IMR-90 (cell line): Measurements from ENCODE around the gene SLC12A8. TPM values are rescaled to one million over a fixed set of nuclear protein-coding genes. Genes with fewer than 3 reads are reported as not detected.

ENCODE experiments used
- ATAC-seq: fragments of 200-7000 bp; cut with Tn5 transposase; 2 replicates; pipeline ENCODE4 v1.9.1; 2020; ENCODE audit warnings: low read depth, mild to moderate bottlenecking, moderate library complexity
- BruUV-seq: library from RNA; stranded (reverse); fragments of 400-500 nt; replicated peaks from 2 replicates; lab custom pipeline; 2021; lab: Mats Ljungman, UMichigan
- CTCF ChIA-PET: fragments of 300-600 bp; formaldehyde crosslinking; extraction: SDS; loops from one replicate; lab custom pipeline; 2021; ENCODE audit warnings: antibody characterized with exemption; lab: Yijun Ruan, JAX
- POLR2A ChIA-PET: fragments of 300-600 bp; sonication (Branson Sonifier 250); formaldehyde crosslinking; loops from one replicate; lab custom pipeline; 2022; ENCODE audit warnings: antibody characterized with exemption; ENCODE audit not compliant: unreplicated experiment; lab: Charles Lee
- DNase-seq: peaks from one replicate; pipeline ENCODE4 v3.0.0; 2013
- H2AFZ ChIP-seq: replicated peaks from 2 replicates; pipeline ENCODE3; 2013; ENCODE audit warnings: low read length, mild to moderate bottlenecking; ENCODE audit not compliant: poor library complexity
- H2AK5ac ChIP-seq: 2 replicates; pipeline ENCODE4 v1.6.1; 2013; ENCODE audit warnings: low read depth, low read length, inconsistent platforms
- H2AK9ac ChIP-seq: replicated peaks from 2 replicates; pipeline ENCODE3; 2013; ENCODE audit warnings: mild to moderate bottlenecking, low read depth, low read length, moderate library complexity; ENCODE audit not compliant: poor library complexity
- H2BK120ac ChIP-seq: 2 replicates; pipeline ENCODE4 v1.6.1; 2013; ENCODE audit warnings: low read depth, low read length, inconsistent platforms
- H2BK15ac ChIP-seq: 3 replicates; pipeline ENCODE4 v1.6.1; 2013; ENCODE audit warnings: low read depth, low read length, inconsistent platforms
- H2BK20ac ChIP-seq: 2 replicates; pipeline ENCODE4 v1.6.1; 2013; ENCODE audit warnings: low read depth, mild to moderate bottlenecking, inconsistent platforms, low read length, moderate library complexity
- H2BK5ac ChIP-seq: 2 replicates; pipeline ENCODE4 v1.6.1; 2013; ENCODE audit warnings: mild to moderate bottlenecking, low read depth, low read length, inconsistent platforms; ENCODE audit not compliant: poor library complexity, severe bottlenecking
- H3K14ac ChIP-seq: replicated peaks from 2 replicates; pipeline ENCODE4 v1.6.1; 2013; ENCODE audit warnings: low read depth, low read length, inconsistent platforms
- H3K18ac ChIP-seq: 2 replicates; pipeline ENCODE4 v1.6.1; 2013; ENCODE audit warnings: low read depth, low read length, control low read depth
- H3K23ac ChIP-seq: 2 replicates; pipeline ENCODE4 v1.6.1; 2013; ENCODE audit warnings: low read depth, low read length, inconsistent platforms
- H3K27ac ChIP-seq: 2 replicates; pipeline ENCODE4 v1.5.1; 2013; ENCODE audit warnings: mild to moderate bottlenecking, control low read depth, low read length; ENCODE audit not compliant: insufficient read depth
- H3K27me3 ChIP-seq: 2 replicates; pipeline ENCODE4 v1.6.1; 2013; ENCODE audit warnings: low read length; ENCODE audit not compliant: control insufficient read depth, insufficient read depth
- H3K36me3 ChIP-seq: 2 replicates; pipeline ENCODE4 v1.6.1; 2013; ENCODE audit warnings: low read length, mixed read lengths; ENCODE audit not compliant: control insufficient read depth, insufficient read depth
- H3K4ac ChIP-seq: 2 replicates; pipeline ENCODE4 v1.6.1; 2013; ENCODE audit warnings: low read depth, low read length, inconsistent platforms
- H3K4me1 ChIP-seq: 2 replicates; pipeline ENCODE4 v1.6.1; 2013; ENCODE audit warnings: low read length, mixed read lengths; ENCODE audit not compliant: control insufficient read depth, insufficient read depth
- H3K4me2 ChIP-seq: 2 replicates; pipeline ENCODE4 v1.6.1; 2013; ENCODE audit warnings: low read depth, mild to moderate bottlenecking, control low read depth, low read length, moderate library complexity
- H3K4me3 ChIP-seq: 2 replicates; pipeline ENCODE4 v1.5.1; 2013; ENCODE audit warnings: low read depth, mild to moderate bottlenecking, control low read depth, low read length, moderate library complexity; ENCODE audit not compliant: insufficient read depth
- H3K56ac ChIP-seq: 2 replicates; pipeline ENCODE4 v1.6.1; 2013; ENCODE audit warnings: low read length, inconsistent platforms; ENCODE audit not compliant: insufficient read depth; ENCODE audit errors: extremely low read depth
- H3K79me1 ChIP-seq, 2 experiments: 2 replicates each; pipeline ENCODE4 v1.6.1; 2013; ENCODE audit warnings: low read length in 2 of 2, inconsistent platforms in 1 of 2, low read depth in 1 of 2
- H3K9ac ChIP-seq: 2 replicates; pipeline ENCODE4 v1.6.1; 2013; ENCODE audit warnings: low read depth, low read length, control low read depth
- H3K9me1 ChIP-seq: 2 replicates; pipeline ENCODE4 v1.6.1; 2013; ENCODE audit warnings: low read length, inconsistent platforms; ENCODE audit not compliant: insufficient read depth
- H3K9me3 ChIP-seq: 2 replicates; pipeline ENCODE4 v1.6.1; 2013; ENCODE audit warnings: low read length; ENCODE audit not compliant: control insufficient read depth, insufficient read depth
- H4K20me1 ChIP-seq: 2 replicates; pipeline ENCODE4 v1.6.1; 2013; ENCODE audit warnings: low read length, inconsistent platforms; ENCODE audit not compliant: insufficient read depth
- H4K5ac ChIP-seq: 2 replicates; pipeline ENCODE4 v1.6.1; 2013; ENCODE audit warnings: mild to moderate bottlenecking, low read depth, low read length, control low read depth
- H4K8ac ChIP-seq, 2 experiments: 2 replicates each; pipeline ENCODE4 v1.6.1; 2013; ENCODE audit warnings: low read depth in 2 of 2, low read length in 2 of 2, control low read depth in 1 of 2, inconsistent platforms in 1 of 2
- H4K91ac ChIP-seq: 2 replicates; pipeline ENCODE4 v1.6.1; 2013; ENCODE audit warnings: low read depth, low read length, inconsistent platforms; ENCODE audit not compliant: insufficient read depth
- BHLHE40 ChIP-seq: fragments of 150-350 bp; IDR thresholded peaks from 2 replicates; pipeline ENCODE4 v1.6.1; 2016; ENCODE audit warnings: mild to moderate bottlenecking, low read depth, low read length
- CEBPB ChIP-seq: IDR thresholded peaks from 2 replicates; pipeline ENCODE4 v1.6.1; 2012; ENCODE audit warnings: low read depth, low read length, improper control_type of control experiment
- CHD1 ChIP-seq: IDR thresholded peaks from 2 replicates; pipeline ENCODE4 v1.6.1; 2012; ENCODE audit warnings: low read depth, low read length, improper control_type of control experiment
- FOS ChIP-seq: fragments of 150-350 bp; IDR thresholded peaks from 2 replicates; pipeline ENCODE4 v1.6.1; 2016; ENCODE audit warnings: low read depth, low read length
- MAFK ChIP-seq: IDR thresholded peaks from 2 replicates; pipeline ENCODE4 v1.6.1; 2012; ENCODE audit warnings: low read depth, low read length, improper control_type of control experiment
- MAZ ChIP-seq: IDR thresholded peaks from 2 replicates; pipeline ENCODE4 v1.6.1; 2012; ENCODE audit warnings: low read depth, mild to moderate bottlenecking, low read length, improper control_type of control experiment, moderate library complexity, borderline replicate concordance
- MXI1 ChIP-seq: IDR thresholded peaks from 2 replicates; pipeline ENCODE4 v1.6.1; 2012; ENCODE audit warnings: low read depth, mild to moderate bottlenecking, low read length, moderate library complexity, borderline replicate concordance
- NFE2L2 ChIP-seq: fragments of 150-350 bp; IDR thresholded peaks from 2 replicates; pipeline ENCODE4 v1.6.1; 2016; ENCODE audit warnings: low read depth, mild to moderate bottlenecking, low read length
- POLR2A ChIP-seq: IDR thresholded peaks from 2 replicates; pipeline ENCODE4 v1.6.1; 2012; ENCODE audit warnings: mild to moderate bottlenecking, low read depth, low read length
- RAD21 ChIP-seq: IDR thresholded peaks from 2 replicates; pipeline ENCODE4 v1.6.1; 2012; ENCODE audit warnings: low read length, improper control_type of control experiment
- RCOR1 ChIP-seq: IDR thresholded peaks from 2 replicates; pipeline ENCODE4 v1.6.1; 2012; ENCODE audit warnings: mild to moderate bottlenecking, low read length, improper control_type of control experiment; ENCODE audit not compliant: insufficient replicate concordance
- RFX5 ChIP-seq: IDR thresholded peaks from 2 replicates; pipeline ENCODE4 v1.8.0; 2012; ENCODE audit warnings: low read depth, mild to moderate bottlenecking, low read length, moderate library complexity
- SMC3 ChIP-seq: fragments of 150-350 bp; IDR thresholded peaks from 2 replicates; pipeline ENCODE4 v1.6.1; 2016; ENCODE audit warnings: low read depth, mild to moderate bottlenecking, antibody characterized with exemption, low read length, moderate library complexity
- WGBS, 2 experiments: methylation state at CpG; one replicate each; pipeline versions ENCODE4 v1.1.5 to v1.1.7; 2013; ENCODE audit warnings: missing lambda C conversion rate in 2 of 2; ENCODE audit not compliant: insufficient read length in 1 of 2; ENCODE audit errors: extremely low coverage in 2 of 2; 5-methylcytosine and 5-hydroxymethylcytosine counted together
- dilution Hi-C: fragments of 300-500 bp; cut with HindIII; formaldehyde crosslinking; loops from one replicate; pipeline ENCODE4 v1.14.3; 2018; ENCODE audit warnings: low sequenced_read_pairs; ENCODE audit not compliant: unreplicated experiment
- in situ Hi-C: fragments of 300-500 bp; cut with MboI; formaldehyde crosslinking; loops from 3 replicates; pipeline ENCODE4 v1.14.3; 2019; ENCODE audit warnings: low sequenced_read_pairs, inconsistent platforms, mixed read lengths
- intact Hi-C: fragments of 100-400 bp; cut with micrococcal nuclease; formaldehyde crosslinking; loops from 2 replicates; pipeline ENCODE4 v1.10.0; 2022
- polyA plus RNA-seq, 3 experiments: library from polyadenylated mRNA; depleted of rRNA; stranded (reverse); fragments of >200 nt; gene quantifications; 2 replicates each; pipeline ENCODE4 v1.2.3, GENCODE V29; 2012; ENCODE audit warnings: low replicate concordance in 1 of 3
- total RNA-seq: library from RNA; depleted of rRNA; stranded (reverse); fragments of >200 nt; gene quantifications from 2 replicates; pipeline ENCODE4 v1.2.3, GENCODE V29; 2012
- TF ChIP-seq, protein P1 (sequence below): fragments of 150-350 bp; IDR thresholded peaks from 2 replicates; pipeline ENCODE4 v1.6.1; 2017; ENCODE audit warnings: mild to moderate bottlenecking, antibody characterized with exemption, low read length, low read depth
- TF ChIP-seq, protein P2 (sequence below): conservative IDR thresholded peaks from 2 replicates; pipeline ENCODE4 v1.5.1; 2012; ENCODE audit warnings: mild to moderate bottlenecking, low read depth, low read length, improper control_type of control experiment
- TF ChIP-seq, protein P3 (sequence below): fragments of 150-350 bp; IDR thresholded peaks from 2 replicates; pipeline ENCODE4 v1.6.1; 2016; ENCODE audit warnings: low read depth, mild to moderate bottlenecking, low read length, moderate library complexity, borderline replicate concordance

The SLC12A8 gene
- total and polyA plus RNA-seq, 2 of the 4 experiments (the other 2 are of a cell fraction): 2.2 to 4.3 TPM

DNA sequence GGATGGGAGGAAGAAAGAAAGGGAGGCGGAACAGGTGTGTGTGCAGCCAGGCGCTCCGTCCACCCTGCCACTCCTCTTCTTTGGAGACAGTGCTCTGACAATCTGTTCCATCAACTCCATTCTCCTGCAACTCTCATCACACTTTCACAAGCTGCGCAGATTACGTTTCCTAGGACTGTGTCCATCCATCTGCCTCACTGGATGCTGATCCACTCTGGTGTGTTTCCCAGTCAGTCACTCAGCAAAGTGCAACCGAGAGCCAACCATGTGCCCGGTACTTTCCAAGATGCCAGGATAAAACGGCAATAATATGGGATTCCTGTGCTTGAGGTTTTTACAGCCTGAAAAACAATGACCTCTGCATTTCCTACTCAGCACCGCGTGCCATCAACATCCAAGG is 59.6 kb downstream of the SLC12A8 start:
- H2AFZ ChIP-seq: no peak overlapping the region
- DNase-seq (no peak), ATAC-seq (no peak)
- 0 out of 2 replicates have a peak overlapping the region, but pooled peaks have one; percentile 1 for H3K4ac ChIP-seq
- TF ChIP-seq MAFK: no peak
- TF ChIP-seq MAZ: no peak
- TF ChIP-seq NFE2L2: no peak
- TF ChIP-seq, protein P1, sequence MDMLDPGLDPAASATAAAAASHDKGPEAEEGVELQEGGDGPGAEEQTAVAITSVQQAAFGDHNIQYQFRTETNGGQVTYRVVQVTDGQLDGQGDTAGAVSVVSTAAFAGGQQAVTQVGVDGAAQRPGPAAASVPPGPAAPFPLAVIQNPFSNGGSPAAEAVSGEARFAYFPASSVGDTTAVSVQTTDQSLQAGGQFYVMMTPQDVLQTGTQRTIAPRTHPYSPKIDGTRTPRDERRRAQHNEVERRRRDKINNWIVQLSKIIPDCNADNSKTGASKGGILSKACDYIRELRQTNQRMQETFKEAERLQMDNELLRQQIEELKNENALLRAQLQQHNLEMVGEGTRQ: no peak
- no peak for TF ChIP-seq BHLHE40
- TF ChIP-seq, protein P2, sequence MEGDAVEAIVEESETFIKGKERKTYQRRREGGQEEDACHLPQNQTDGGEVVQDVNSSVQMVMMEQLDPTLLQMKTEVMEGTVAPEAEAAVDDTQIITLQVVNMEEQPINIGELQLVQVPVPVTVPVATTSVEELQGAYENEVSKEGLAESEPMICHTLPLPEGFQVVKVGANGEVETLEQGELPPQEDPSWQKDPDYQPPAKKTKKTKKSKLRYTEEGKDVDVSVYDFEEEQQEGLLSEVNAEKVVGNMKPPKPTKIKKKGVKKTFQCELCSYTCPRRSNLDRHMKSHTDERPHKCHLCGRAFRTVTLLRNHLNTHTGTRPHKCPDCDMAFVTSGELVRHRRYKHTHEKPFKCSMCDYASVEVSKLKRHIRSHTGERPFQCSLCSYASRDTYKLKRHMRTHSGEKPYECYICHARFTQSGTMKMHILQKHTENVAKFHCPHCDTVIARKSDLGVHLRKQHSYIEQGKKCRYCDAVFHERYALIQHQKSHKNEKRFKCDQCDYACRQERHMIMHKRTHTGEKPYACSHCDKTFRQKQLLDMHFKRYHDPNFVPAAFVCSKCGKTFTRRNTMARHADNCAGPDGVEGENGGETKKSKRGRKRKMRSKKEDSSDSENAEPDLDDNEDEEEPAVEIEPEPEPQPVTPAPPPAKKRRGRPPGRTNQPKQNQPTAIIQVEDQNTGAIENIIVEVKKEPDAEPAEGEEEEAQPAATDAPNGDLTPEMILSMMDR: no peak
- no peak for TF ChIP-seq RFX5
- TF ChIP-seq RAD21: no peak
- no peak for TF ChIP-seq CHD1
- no peak for TF ChIP-seq CEBPB
- TF ChIP-seq, protein P3, sequence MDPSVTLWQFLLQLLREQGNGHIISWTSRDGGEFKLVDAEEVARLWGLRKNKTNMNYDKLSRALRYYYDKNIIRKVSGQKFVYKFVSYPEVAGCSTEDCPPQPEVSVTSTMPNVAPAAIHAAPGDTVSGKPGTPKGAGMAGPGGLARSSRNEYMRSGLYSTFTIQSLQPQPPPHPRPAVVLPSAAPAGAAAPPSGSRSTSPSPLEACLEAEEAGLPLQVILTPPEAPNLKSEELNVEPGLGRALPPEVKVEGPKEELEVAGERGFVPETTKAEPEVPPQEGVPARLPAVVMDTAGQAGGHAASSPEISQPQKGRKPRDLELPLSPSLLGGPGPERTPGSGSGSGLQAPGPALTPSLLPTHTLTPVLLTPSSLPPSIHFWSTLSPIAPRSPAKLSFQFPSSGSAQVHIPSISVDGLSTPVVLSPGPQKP: no peak
- no peak for TF ChIP-seq MXI1
- no peak for TF ChIP-seq RCOR1
- TF ChIP-seq POLR2A: no peak
- TF ChIP-seq FOS: no peak
- no peak for TF ChIP-seq SMC3
- H3K9me1 ChIP-seq: peaks cover 10% of the 10 kb centered on the region
- H4K8ac ChIP-seq: no peak overlapping the region
- H2AK9ac ChIP-seq: peak overlapping the region; percentile 62
- no peaks in the 10 kb centered on the region for H3K27me3 ChIP-seq
- WGBS, 2 experiments: no CpG with 5 or more reads among the region's 10 CpGs
- H4K20me1 ChIP-seq: no peaks in the 10 kb centered on the region
- no peak overlapping the region for H3K23ac ChIP-seq
- H3K36me3 ChIP-seq: no peaks in the 10 kb centered on the region
- H3K9ac ChIP-seq: no peak overlapping the region
- H2BK5ac ChIP-seq: no peak overlapping the region
- ChIA-PET POLR2A (no interaction called here), CTCF (no interaction called here)
- H2AK5ac ChIP-seq: peak overlapping the region; percentile 57; the same call in 1 of the 2 replicates
- H3K14ac ChIP-seq: 0 out of 2 replicates have a peak overlapping the region, but pooled peaks have one; percentile 26
- H2BK20ac ChIP-seq: no peak overlapping the region
- no peak overlapping the region for H4K5ac ChIP-seq
- peaks cover 9% of the 10 kb centered on the region for H3K4me1 ChIP-seq
- no peak overlapping the region for H4K91ac ChIP-seq
- no peak overlapping the region for H3K4me3 ChIP-seq
- no peak overlapping the region for H2BK15ac ChIP-seq
- no peak overlapping the region for H3K56ac ChIP-seq
- H3K27ac ChIP-seq: no peak overlapping the region
- no TSS peak for BruUV-seq
- H3K4me2 ChIP-seq: no peak overlapping the region
- in situ Hi-C loops: no loop called here
- no peak overlapping the region for H3K18ac ChIP-seq
- H3K79me1 ChIP-seq: no peaks in the 10 kb centered on the region
- dilution Hi-C loops: no loop called here
- H3K9me3 ChIP-seq: no peaks in the 10 kb centered on the region
- H2BK120ac ChIP-seq: no peak overlapping the region
- intact Hi-C loops: no loop called here
